GM21619 (cell line): ENCODE data around the gene CYB5RL.
"Not testable (repeated sequence)": the region's sequence is repeated elsewhere in the genome, so short reads cannot be mapped to it uniquely, and the experiment has no call there.

Source experiments
- ATAC-seq: cut with Tn5 transposase; IDR thresholded peaks from one replicate; pipeline ENCODE4 v1.9.1; 2021; ENCODE audit not compliant: unreplicated experiment

CYB5RL gene

GRCh38 chr1:54199765-54200518 lies at the start of gene CYB5RL, which contains the start of gene MRPL37:
Gene CYB5RL (minus strand): TSS chr1:54200030. CDS start chr1:54195616, 4,414 bp downstream.
Gene MRPL37 (plus strand): TSS chr1:54200167. CDS start chr1:54200244, 77 bp downstream.
- peak; percentile 96 for ATAC-seq

GRCh38 chr1:54248966-54249365 lies 49.1 kb upstream of the CYB5RL start:
- no peak for ATAC-seq

- ATAC-seq, result no peak
Observed at GRCh38 chr1:54247863-54248515, 48.2 kb upstream of the CYB5RL start.

- no peak for ATAC-seq
Observed at GRCh38 chr1:54246116-54246721, 46.4 kb upstream of the CYB5RL start.

GRCh38 chr1:54245501-54245900 lies 45.7 kb upstream of the CYB5RL start:
- ATAC-seq, result no peak

- no peak for ATAC-seq
Observed at GRCh38 chr1:54244655-54245054, 44.8 kb upstream of the CYB5RL start.

- ATAC-seq, result no peak
Observed at GRCh38 chr1:54243022-54243421, 43.2 kb upstream of the CYB5RL start.

- no peak for ATAC-seq
Observed at GRCh38 chr1:54241364-54241763, 41.5 kb upstream of the CYB5RL start.

GRCh38 chr1:54240741-54241335 lies 41.0 kb upstream of the CYB5RL start:
- ATAC-seq, result no peak

GRCh38 chr1:54239631-54240031 lies 39.8 kb upstream of the CYB5RL start:
- ATAC-seq, result no peak

- no peak for ATAC-seq
Observed at GRCh38 chr1:54239035-54239383, 39.2 kb upstream of the CYB5RL start.

- no peak for ATAC-seq
Observed at GRCh38 chr1:54238353-54239034, 38.7 kb upstream of the CYB5RL start.

GRCh38 chr1:54237586-54237985 lies 37.8 kb upstream of the CYB5RL start:
- ATAC-seq, result no peak

GRCh38 chr1:54234284-54234683 lies 34.5 kb upstream of the CYB5RL start:
- no peak for ATAC-seq

- not testable (repeated sequence) for ATAC-seq
Observed at GRCh38 chr1:54233196-54233595, 33.4 kb upstream of the CYB5RL start.

GRCh38 chr1:54230507-54231339 lies 30.9 kb upstream of the CYB5RL start:
- peak; percentile 48 for ATAC-seq

- no peak for ATAC-seq
Observed at GRCh38 chr1:54229281-54229891, 29.6 kb upstream of the CYB5RL start.

- ATAC-seq, result no peak
Observed at GRCh38 chr1:54228638-54229079, 28.8 kb upstream of the CYB5RL start.

- no peak for ATAC-seq
Observed at GRCh38 chr1:54227891-54228310, 28.1 kb upstream of the CYB5RL start.
